GM21786 (cell line): ENCODE measurements around the gene GAS2.
A peak's percentile ranks its signal among the peaks of the same experiment; 100 is the strongest.
"Not testable (repeated sequence)": the region's sequence is repeated elsewhere in the genome, so short reads cannot be mapped to it uniquely, and the experiment has no call there.

Experiments
- ATAC-seq: cut with Tn5 transposase; IDR thresholded peaks from one replicate; pipeline ENCODE4 v1.9.1; 2021; ENCODE audit not compliant: unreplicated experiment

The GAS2 gene

DNA sequence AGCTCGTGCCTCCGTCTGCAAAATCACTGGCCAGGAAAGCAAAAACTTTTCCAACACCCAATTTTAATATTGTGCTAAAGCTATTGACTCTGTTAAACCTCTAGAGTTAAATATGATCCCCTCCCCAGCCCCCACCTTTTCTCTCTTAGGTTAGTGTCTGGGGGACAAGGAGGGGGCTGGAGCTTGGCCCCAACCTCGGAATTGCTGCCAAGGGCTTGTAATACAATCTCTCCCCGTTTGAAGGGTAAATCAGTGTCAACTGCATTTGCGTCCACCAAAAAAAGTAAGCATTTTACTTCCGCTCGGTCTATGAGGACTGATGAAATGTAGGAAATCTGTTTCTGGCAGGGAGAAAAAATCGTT lies at the start of gene GAS2:
TSS of gene GAS2 (plus strand) at position 287 of the 363 bp plus-strand sequence. CDS start 8,259 bp downstream, outside the sequence.
- peak; percentile 8 for ATAC-seq

GRCh38 chr11:22617868-22618267 lies 48.5 kb upstream of the GAS2 start:
- ATAC-seq = no peak

- ATAC-seq = peak; percentile 51
These were observed 41.5 kb upstream of the GAS2 start for GRCh38 chr11:22624742-22625447.

- peak; percentile 96 for ATAC-seq
These were observed 40.7 kb upstream of the GAS2 start, which contains the start of gene FANCF for GRCh38 chr11:22625448-22626287. TSS of gene FANCF (minus strand) at chr11:22625823. CDS start at chr11:22625810, 13 bp downstream.

DNA sequence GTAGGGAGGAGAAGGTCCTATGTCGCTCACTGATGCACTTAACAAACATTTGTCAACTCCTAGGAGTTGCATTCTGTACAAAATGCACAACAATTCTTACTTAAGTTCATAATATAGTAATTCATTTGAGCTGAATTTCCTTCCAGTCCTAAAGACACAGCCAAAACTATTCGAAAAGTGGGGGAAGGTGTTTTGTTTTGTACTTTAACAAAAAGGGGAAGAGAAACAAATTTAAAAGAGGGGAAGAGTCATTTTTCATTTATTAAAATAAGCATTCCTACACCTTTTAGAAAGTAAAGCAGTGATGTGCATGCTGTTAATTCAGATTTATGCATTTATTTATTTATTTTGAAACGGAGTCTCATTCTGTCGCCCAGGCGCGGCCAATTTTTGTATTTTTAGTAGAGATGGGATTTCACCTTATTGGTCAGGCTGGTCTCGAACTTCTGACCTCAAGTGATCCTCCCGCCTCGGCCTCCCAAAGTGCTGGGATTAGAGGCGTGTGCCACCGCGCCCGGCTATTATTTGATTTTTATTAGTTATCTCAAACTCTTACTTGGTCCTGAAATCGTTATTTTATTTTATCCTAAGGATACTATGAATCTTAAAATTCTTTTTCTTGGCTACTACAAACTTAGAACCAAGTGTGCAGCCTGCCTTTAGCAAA lies 39.7 kb upstream of the GAS2 start:
- ATAC-seq = no peak

DNA sequence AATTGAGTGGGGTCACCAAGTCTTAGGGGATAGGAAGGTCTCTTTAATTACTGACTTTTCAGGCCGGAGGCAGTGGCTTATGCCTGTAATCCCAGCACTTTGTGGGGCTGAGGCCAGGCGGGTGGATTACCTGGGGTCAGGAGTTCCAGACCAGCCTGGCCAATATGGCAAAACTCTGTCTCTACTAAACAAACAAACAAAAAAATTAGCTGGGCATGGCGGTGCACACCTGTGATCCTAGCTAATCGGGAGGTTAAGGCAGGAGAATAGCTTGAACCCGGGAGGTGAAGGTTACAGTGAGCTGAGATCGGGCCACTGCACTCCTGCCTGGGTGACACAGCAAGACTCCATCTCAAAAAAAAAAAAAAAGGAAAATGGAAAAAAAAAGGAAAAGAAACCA lies 39.0 kb upstream of the GAS2 start:
- no peak for ATAC-seq

- no peak for ATAC-seq
These were observed 33.0 kb upstream of the GAS2 start for GRCh38 chr11:22633354-22633902.

- no peak for ATAC-seq
These were observed 31.3 kb upstream of the GAS2 start for GRCh38 chr11:22634897-22635629.

DNA sequence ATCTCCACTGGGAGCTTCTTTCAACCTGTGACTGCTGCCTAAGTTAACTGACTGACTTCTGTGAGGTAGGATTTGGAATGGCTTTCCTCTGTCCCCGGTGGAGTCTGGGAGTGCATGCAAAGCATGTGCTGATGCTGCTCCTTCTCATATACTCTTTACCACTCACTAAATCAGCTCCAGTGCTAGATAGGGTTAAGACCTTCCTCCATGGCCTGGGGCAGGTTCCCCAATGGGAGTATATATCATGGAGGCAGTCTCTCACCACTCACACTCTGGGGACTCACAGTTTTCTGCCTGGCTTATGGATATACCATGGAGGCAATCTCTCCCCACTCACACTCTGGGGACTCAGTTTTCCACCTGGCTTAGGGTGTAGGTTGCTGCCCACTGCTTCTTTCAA lies 30.7 kb upstream of the GAS2 start:
- no peak for ATAC-seq

- ATAC-seq = no peak
These were observed 25.5 kb upstream of the GAS2 start for GRCh38 chr11:22640862-22641261.

- ATAC-seq = no peak
These were observed 24.9 kb upstream of the GAS2 start for GRCh38 chr11:22641559-22641958.

- not testable (repeated sequence) for ATAC-seq
These were observed 14.1 kb upstream of the GAS2 start for GRCh38 chr11:22652346-22652745.

- no peak for ATAC-seq
These were observed 10.3 kb upstream of the GAS2 start for GRCh38 chr11:22656130-22656529.

GRCh38 chr11:22657101-22657694 lies 9.2 kb upstream of the GAS2 start:
- ATAC-seq = peak; percentile 97

DNA sequence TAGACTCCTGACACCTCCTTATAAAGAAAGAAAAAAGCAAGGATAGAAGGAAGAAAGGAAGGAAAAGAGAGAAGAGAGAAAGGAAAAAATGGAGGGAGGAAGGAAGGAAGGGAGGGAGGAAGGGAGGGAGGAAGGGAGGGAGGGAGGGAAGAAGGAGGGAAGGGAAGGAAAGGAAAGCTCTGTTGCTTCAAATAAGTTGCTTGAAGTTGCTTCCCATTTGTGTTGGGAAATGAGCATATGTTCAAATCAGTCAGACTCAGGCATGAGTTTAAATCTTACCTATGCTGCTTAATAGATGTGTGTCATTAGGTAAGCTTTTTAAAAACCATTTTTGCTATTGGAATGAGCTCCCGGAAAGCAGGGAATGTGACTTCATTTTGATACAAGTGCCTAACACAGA lies 6.6 kb upstream of the GAS2 start:
- ATAC-seq = no peak

DNA sequence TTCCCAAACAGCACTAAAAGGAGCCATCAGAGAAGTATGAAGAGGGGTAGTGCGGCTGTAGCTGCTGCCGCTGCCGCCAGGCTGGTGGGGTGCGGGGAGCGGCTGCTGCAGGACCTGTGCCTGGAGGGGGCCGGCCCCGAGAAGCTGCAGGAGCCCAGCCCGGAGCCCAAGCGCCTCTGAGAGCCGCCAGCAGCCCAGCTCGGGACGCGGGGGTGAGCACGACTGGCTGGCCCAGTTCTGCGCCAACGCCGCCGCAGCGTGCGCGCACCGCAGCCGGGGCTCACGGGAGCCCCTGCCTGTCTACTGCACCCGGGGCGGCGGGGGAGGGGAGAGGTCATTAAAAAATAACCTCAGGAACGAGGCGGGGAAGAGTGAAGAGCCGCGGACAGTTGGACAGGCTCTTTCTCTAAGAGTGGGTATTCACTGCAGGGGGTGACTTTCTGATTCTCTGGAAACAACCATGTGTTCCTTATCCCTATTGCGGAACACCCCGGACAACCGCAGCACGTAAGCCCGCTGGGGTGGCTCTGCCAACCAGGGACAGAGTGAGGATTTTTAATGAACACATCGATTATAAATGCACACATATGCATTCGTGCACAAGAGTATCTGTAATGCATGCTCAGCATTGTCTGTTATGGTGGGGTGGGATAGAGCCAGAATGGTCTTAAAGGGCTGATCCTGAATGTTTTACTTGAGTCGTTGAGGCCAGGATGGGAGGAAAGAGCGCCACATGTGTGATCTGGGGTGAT lies 453 bp downstream of the GAS2 start:
- ATAC-seq = peak; percentile 41

DNA sequence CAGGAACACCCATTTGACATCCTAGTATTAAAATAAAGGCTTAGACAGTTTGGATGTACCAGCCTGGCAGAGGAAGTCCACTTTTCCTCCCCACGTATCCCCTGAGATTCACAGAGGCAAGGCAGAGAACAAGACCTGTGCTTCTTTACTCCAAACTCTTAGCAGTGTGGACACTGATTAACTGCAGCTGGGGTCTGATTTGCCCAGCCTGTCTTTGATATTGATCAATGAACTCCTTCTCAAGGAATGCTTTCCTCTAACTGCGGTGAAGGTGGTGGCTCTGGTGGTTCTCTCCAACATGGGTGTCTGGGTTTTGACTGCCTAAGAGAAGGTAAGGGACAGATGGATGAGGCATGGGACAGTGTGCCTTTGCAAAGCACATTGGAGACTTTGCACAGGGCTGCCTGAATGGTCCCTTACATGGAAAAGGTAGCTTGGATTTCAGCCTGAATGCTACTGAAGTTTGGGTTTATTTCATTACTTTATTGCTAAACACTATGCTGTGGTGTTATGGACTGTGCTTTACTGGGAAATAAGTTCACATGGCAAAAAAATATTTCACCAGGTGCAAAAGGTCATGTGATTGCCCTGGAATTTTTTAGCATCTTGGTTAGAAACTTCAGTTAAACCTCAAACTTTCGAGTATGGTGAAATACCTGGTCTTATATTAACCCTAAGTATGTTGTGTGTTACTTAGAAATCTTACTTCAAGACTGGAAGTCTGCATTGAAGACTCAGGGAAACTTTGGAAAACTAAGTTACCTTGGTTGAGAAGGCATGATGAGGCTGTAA lies 1.8 kb downstream of the GAS2 start:
- ATAC-seq = peak; percentile 34

GRCh38 chr11:22669368-22669767 lies 3.0 kb downstream of the GAS2 start:
- ATAC-seq = no peak

DNA sequence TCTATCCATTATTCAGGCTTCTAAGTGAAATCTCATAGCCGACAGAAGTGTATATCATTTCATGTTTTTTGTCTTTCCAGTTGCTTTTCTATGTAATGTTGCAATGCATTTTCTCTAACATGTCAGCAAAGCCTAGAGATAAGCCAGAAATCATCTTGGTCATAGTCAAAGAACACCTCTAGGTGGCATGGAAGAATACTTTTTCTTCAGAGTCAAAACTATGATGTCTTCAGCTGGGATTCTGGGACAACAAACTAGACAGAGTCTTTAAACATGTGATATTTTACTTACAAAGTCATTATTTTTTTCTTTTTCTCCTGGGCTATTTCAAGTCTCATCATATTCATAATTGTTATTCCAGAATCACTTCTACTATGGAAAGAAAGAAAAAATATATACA lies 4.4 kb downstream of the GAS2 start:
- peak; percentile 32 for ATAC-seq
